Colonic mucosa (tissue), 4 donors: ENCODE data around the gene FHIT. TPM values are rescaled to one million over a fixed set of nuclear protein-coding genes. Genes with fewer than 3 reads are reported as not detected.
"Not testable (repeated sequence)": the region's sequence is repeated elsewhere in the genome, so short reads cannot be mapped to it uniquely, and the experiment has no call there.

Experiments used
- DNase-seq: peaks from one replicate; pipeline ENCODE4 v3.0.0-alpha.2; 2020
- H3K27ac ChIP-seq: fragments of 200-600 bp; one replicate; pipeline ENCODE4 v1.8.0; 2021
- H3K27me3 ChIP-seq: fragments of 200-600 bp; one replicate; pipeline ENCODE4 v1.8.0; 2021
- H3K36me3 ChIP-seq: fragments of 200-600 bp; one replicate; pipeline ENCODE4 v1.8.0; 2021
- H3K4me1 ChIP-seq: fragments of 200-600 bp; one replicate; pipeline ENCODE4 v1.8.0; 2021; ENCODE audit warnings: mild to moderate bottlenecking
- H3K4me3 ChIP-seq: fragments of 200-600 bp; one replicate; pipeline ENCODE4 v1.8.0; 2021
- H3K9ac ChIP-seq, 2 donors: one replicate each; pipeline ENCODE4 v1.7.0; 2013; ENCODE audit warnings: control low read depth in 2 of 2, low read depth in 2 of 2, low read length in 2 of 2
- H3K9me3 ChIP-seq: fragments of 200-600 bp; one replicate; pipeline ENCODE4 v1.8.0; 2021
- intact Hi-C: fragments of 100-400 bp; cut with DNase I; formaldehyde crosslinking; loops from one replicate; pipeline ENCODE4 v1.14.1; 2022
- total RNA-seq, 2 donors: library from RNA; stranded (reverse); fragmentation: NEBNext Ultra II Directional in 1 of 2; extraction: Animal tissue kit (Norgen Biotek cat#: 25700) in 1 of 2; gene quantifications; one replicate each; pipeline ENCODE4 v1.2.1, GENCODE V29; 2021
- TF ChIP-seq, protein P1 (sequence below): fragments of 200-600 bp; IDR thresholded peaks from one replicate; pipeline ENCODE4 v1.8.0; 2022; ENCODE audit warnings: antibody characterized with exemption, mild to moderate bottlenecking
- donor health status: healthy.
- donor health status: DM: no; HTN: no; CAD: no.
- donor health status: DM: no; HTN: no; CAD: no.

The FHIT gene
- total RNA-seq, 2 donors from 2014 or later: 7.7 to 9.4 TPM

GRCh38 chr3:61221759-61222362 is 29.4 kb downstream of the FHIT start:
- Histone ChIP-seq H3K27me3 (no peaks in the 10 kb centered on the region), H3K4me3 (no peak overlapping the region), H3K9me3 (no peaks in the 10 kb centered on the region), H3K9ac (no peak overlapping the region), H3K36me3 (no peaks in the 10 kb centered on the region), H3K27ac (no peak overlapping the region), H3K4me1 (no peaks in the 10 kb centered on the region)
- TF ChIP-seq, protein P1, sequence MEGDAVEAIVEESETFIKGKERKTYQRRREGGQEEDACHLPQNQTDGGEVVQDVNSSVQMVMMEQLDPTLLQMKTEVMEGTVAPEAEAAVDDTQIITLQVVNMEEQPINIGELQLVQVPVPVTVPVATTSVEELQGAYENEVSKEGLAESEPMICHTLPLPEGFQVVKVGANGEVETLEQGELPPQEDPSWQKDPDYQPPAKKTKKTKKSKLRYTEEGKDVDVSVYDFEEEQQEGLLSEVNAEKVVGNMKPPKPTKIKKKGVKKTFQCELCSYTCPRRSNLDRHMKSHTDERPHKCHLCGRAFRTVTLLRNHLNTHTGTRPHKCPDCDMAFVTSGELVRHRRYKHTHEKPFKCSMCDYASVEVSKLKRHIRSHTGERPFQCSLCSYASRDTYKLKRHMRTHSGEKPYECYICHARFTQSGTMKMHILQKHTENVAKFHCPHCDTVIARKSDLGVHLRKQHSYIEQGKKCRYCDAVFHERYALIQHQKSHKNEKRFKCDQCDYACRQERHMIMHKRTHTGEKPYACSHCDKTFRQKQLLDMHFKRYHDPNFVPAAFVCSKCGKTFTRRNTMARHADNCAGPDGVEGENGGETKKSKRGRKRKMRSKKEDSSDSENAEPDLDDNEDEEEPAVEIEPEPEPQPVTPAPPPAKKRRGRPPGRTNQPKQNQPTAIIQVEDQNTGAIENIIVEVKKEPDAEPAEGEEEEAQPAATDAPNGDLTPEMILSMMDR: no peak
- DNase-seq: no peak
- intact Hi-C loops: no loop called here

GRCh38 chr3:61218504-61218903 is 32.7 kb downstream of the FHIT start:
- no peak overlapping the region for H3K9ac ChIP-seq
- no peak for DNase-seq
- H3K4me1 ChIP-seq: no peaks in the 10 kb centered on the region
- H3K27ac ChIP-seq: no peak overlapping the region
- intact Hi-C loops: no loop called here
- H3K9me3 ChIP-seq: no peaks in the 10 kb centered on the region
- H3K4me3 ChIP-seq: no peak overlapping the region
- no peaks in the 10 kb centered on the region for H3K36me3 ChIP-seq
- TF ChIP-seq, protein P1: no peak
- no peaks in the 10 kb centered on the region for H3K27me3 ChIP-seq

DNA sequence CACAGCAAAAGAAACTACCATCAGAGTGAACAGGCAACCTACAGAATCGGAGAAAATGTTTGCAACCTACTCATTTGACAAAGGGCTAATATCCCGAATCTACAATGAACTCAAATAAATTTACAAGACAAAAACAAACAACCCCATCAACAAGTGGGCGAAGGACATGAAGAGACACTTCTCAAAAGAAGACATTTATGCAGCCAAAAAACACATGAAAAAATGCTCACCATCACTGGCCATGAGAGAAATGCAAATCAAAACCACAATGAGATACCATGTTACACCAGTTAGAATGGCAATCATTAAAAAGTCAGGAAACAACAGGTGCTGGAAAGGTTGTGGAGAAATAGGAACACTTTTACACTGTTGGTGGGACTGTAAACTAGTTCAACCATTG is 35.1 kb downstream of the FHIT start:
- H3K36me3 ChIP-seq, intact Hi-C loops, H3K27ac ChIP-seq, H3K9ac ChIP-seq, H3K9me3 ChIP-seq, DNase-seq, H3K27me3 ChIP-seq, H3K4me3 ChIP-seq, H3K4me1 ChIP-seq: not testable (repeated sequence)

GRCh38 chr3:61202086-61202485 is 49.2 kb downstream of the FHIT start:
- Histone ChIP-seq H3K36me3 (no peaks in the 10 kb centered on the region), H3K27ac (no peak overlapping the region), H3K9ac (no peak overlapping the region), H3K4me1 (no peaks in the 10 kb centered on the region), H3K4me3 (no peak overlapping the region), H3K9me3 (no peaks in the 10 kb centered on the region), H3K27me3 (no peaks in the 10 kb centered on the region)
- DNase-seq: no peak
- intact Hi-C loops: no loop called here
- TF ChIP-seq, protein P1: no peak

DNA sequence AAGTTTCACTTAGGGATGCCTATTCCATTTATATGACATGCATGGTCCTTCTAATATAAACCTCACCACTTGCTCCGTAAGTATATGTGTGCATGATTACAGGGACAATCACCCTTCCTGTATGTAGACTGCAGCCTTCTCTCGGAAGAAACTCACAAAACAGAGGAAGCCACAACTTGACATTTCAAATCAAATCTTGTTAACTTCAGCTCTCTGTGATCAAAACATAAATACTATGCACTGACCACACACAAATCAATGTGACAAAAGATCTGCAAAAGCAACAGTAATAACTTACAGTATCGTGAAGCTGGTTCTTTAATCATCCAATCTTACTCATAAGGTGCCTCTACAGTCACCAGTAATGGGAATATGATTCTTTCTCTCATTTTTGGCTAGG is 50.2 kb downstream of the FHIT start:
- DNase-seq: no peak
- no peak overlapping the region for H3K27ac ChIP-seq
- H3K36me3 ChIP-seq: no peaks in the 10 kb centered on the region
- H3K27me3 ChIP-seq: no peaks in the 10 kb centered on the region
- no peak overlapping the region for H3K9ac ChIP-seq
- intact Hi-C loops: no loop called here
- TF ChIP-seq, protein P1: no peak
- no peaks in the 10 kb centered on the region for H3K9me3 ChIP-seq
- H3K4me1 ChIP-seq: no peaks in the 10 kb centered on the region
- no peak overlapping the region for H3K4me3 ChIP-seq

DNA sequence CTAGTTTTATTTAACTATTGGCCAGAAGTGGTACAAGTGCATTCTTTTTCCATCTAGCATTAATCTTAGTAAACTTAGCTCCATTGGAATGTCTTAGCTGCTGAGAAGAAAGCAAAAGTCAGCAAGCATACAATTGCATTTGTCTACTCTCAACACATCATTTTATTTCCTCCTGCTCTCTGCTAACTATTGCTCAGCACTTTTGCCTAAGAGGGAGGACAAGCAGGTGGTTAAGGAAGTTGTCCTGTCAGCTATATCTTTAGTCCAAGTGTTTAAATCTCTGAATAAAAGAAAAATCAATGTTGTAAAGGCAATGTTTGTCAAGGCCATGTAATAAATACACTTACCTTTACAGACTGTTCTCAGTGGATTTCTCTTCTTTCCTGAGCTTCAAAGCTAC is 51.0 kb downstream of the FHIT start:
- no peaks in the 10 kb centered on the region for H3K27me3 ChIP-seq

More for the DNA sequence above, 51.0 kb downstream of the FHIT start:
- Histone ChIP-seq H3K9ac (no peak overlapping the region), H3K27ac (no peak overlapping the region), H3K4me3 (no peak overlapping the region), H3K4me1 (no peaks in the 10 kb centered on the region), H3K36me3 (no peaks in the 10 kb centered on the region), H3K9me3 (no peaks in the 10 kb centered on the region)
- TF ChIP-seq, protein P1: no peak
- no peak for DNase-seq
- intact Hi-C loops: no loop called here
